B cell (primary cell): ENCODE measurements around the gene TNRC6A. TPM values are rescaled to one million over a fixed set of nuclear protein-coding genes. Genes with fewer than 3 reads are reported as not detected.

Source experiments
- ATAC-seq: fragments of 200-7000 bp; cut with Tn5 transposase; one replicate; pipeline ENCODE4 v1.10.0; 2021; ENCODE audit warnings: low read depth, mild to moderate bottlenecking, moderate number of reproducible peaks, moderate library complexity
- CTCF ChIA-PET: fragments of 350-600 bp; sonication (Branson Sonifier 250); formaldehyde crosslinking; loops from one replicate; lab custom pipeline; 2021; ENCODE audit warnings: antibody characterized with exemption, inconsistent platforms; lab: Charles Lee
- POLR2A ChIA-PET: fragments of 350-600 bp; sonication (Branson Sonifier 250); formaldehyde crosslinking; loops from one replicate; lab custom pipeline; 2021; ENCODE audit warnings: antibody characterized with exemption; lab: Charles Lee
- DNase-seq: peaks from one replicate; pipeline ENCODE4 v3.0.0; 2013
- H2AFZ ChIP-seq: 2 replicates; pipeline ENCODE4 v1.6.1; 2012; ENCODE audit warnings: mild to moderate bottlenecking, low read depth, low read length; ENCODE audit not compliant: insufficient read depth, poor library complexity, severe bottlenecking
- H3K27ac ChIP-seq, 2 donors: 1 replicate in 1 of 2; 2 replicates in 1 of 2; pipeline ENCODE4 v1.5.1; 2012 to 2013; ENCODE audit warnings: low read length in 2 of 2, mild to moderate bottlenecking in 2 of 2, moderate library complexity in 1 of 2
- H3K27me3 ChIP-seq, 4 experiments: fragments of 200-600 bp in 1 of 4; sonication (generic) in 1 of 4; replicated peaks in 1 of 4; 1 replicate in 2 of 4; 2 replicates in 2 of 4; pipeline versions ENCODE4 v1.6.1 to v1.7.0; 2013 to 2016; ENCODE audit warnings: low read length in 3 of 4, mild to moderate bottlenecking in 2 of 4, mixed read lengths in 1 of 4, moderate library complexity in 1 of 4; ENCODE audit not compliant: insufficient read depth in 4 of 4, control insufficient read depth in 3 of 4; ENCODE audit errors: control extremely low read depth in 1 of 4
- H3K36me3 ChIP-seq, 2 experiments: replicated peaks in 1 of 2; 1 replicate in 1 of 2; 2 replicates in 1 of 2; pipeline versions ENCODE4 v1.6.1 to v1.7.1; 2013; ENCODE audit warnings: low read length in 1 of 2; ENCODE audit not compliant: insufficient read depth in 2 of 2, control insufficient read depth in 1 of 2; ENCODE audit errors: control extremely low read depth in 1 of 2, extremely low read depth in 1 of 2
- H3K4me1 ChIP-seq, 2 donors: fragments of 200-600 bp in 1 of 2; sonication (generic) in 1 of 2; 1 replicate in 1 of 2; 2 replicates in 1 of 2; pipeline versions ENCODE4 v1.5.1 to v1.6.1; 2013 to 2017; ENCODE audit warnings: low read length in 2 of 2; ENCODE audit not compliant: control insufficient read depth in 2 of 2, insufficient read depth in 2 of 2
- H3K4me2 ChIP-seq: replicated peaks from 2 replicates; pipeline ENCODE3; 2012; ENCODE audit warnings: mild to moderate bottlenecking, low read depth, low read length; ENCODE audit not compliant: poor library complexity, severe bottlenecking
- H3K4me3 ChIP-seq, 5 experiments: fragments of 200-600 bp in 1 of 5; sonication (generic) in 1 of 5; 1 replicate in 3 of 5; 2 replicates in 2 of 5; pipeline versions ENCODE4 v1.5.1 to v1.7.0; 2011 to 2016; ENCODE audit warnings: low read length in 4 of 5, mild to moderate bottlenecking in 4 of 5, low read depth in 2 of 5, control low read depth in 1 of 5, moderate library complexity in 1 of 5; ENCODE audit not compliant: insufficient read depth in 1 of 5; ENCODE audit errors: control extremely low read depth in 1 of 5, extremely low read depth in 1 of 5
- H3K79me2 ChIP-seq: fragments of 200-600 bp; sonication (generic); one replicate; pipeline ENCODE4 v1.6.0; 2016; ENCODE audit warnings: low read length; ENCODE audit not compliant: control insufficient read depth, insufficient read depth
- H3K9ac ChIP-seq: fragments of 200-600 bp; sonication (generic); 2 replicates; pipeline ENCODE4 v1.6.1; 2017; ENCODE audit warnings: mild to moderate bottlenecking, low read length, moderate library complexity
- H3K9me3 ChIP-seq, 3 donors: one replicate each; pipeline versions ENCODE4 v1.6.1 to v1.7.1; 2013; ENCODE audit warnings: low read length in 2 of 3; ENCODE audit not compliant: control insufficient read depth in 2 of 3, insufficient read depth in 1 of 3; ENCODE audit errors: control extremely low read depth in 1 of 3
- H4K20me1 ChIP-seq: 2 replicates; pipeline ENCODE4 v1.6.0; 2012; ENCODE audit warnings: mild to moderate bottlenecking, low read length; ENCODE audit not compliant: insufficient read depth, control insufficient read depth, poor library complexity, severe bottlenecking
- H3K27ac Mint-ChIP-seq: one replicate; pipeline ENCODE4 v1.8.0; 2021; ENCODE audit warnings: mixed read lengths
- H3K27me3 Mint-ChIP-seq: one replicate; pipeline ENCODE4 v1.8.0; 2021; ENCODE audit warnings: mixed read lengths
- H3K4me1 Mint-ChIP-seq: one replicate; pipeline ENCODE4 v1.8.0; 2021; ENCODE audit warnings: mixed read lengths
- H3K4me3 Mint-ChIP-seq: one replicate; pipeline ENCODE4 v1.8.0; 2021; ENCODE audit warnings: mixed read lengths
- H3K9me3 Mint-ChIP-seq: one replicate; pipeline ENCODE4 v1.8.0; 2022; ENCODE audit warnings: mixed read lengths; ENCODE audit not compliant: insufficient read depth
- EZH2 ChIP-seq: IDR thresholded peaks from 2 replicates; pipeline ENCODE4 v1.6.1; 2012; ENCODE audit warnings: borderline replicate concordance, low read depth, mild to moderate bottlenecking, moderate library complexity, low read length; ENCODE audit not compliant: insufficient read depth, poor library complexity, severe bottlenecking
- WGBS: methylation state at CpG from one replicate; pipeline ENCODE4 v1.1.5; 2013; ENCODE audit warnings: missing lambda C conversion rate; ENCODE audit not compliant: insufficient coverage; 5-methylcytosine and 5-hydroxymethylcytosine counted together
- intact Hi-C: fragments of 100-400 bp; cut with micrococcal nuclease; formaldehyde crosslinking; loops from one replicate; pipeline ENCODE4 v1.10.0; 2022
- polyA plus RNA-seq: library from polyadenylated mRNA; depleted of rRNA; stranded (reverse); fragments of >200 nt; gene quantifications from 2 replicates; pipeline ENCODE4 v1.2.3, GENCODE V29; 2012
- total RNA-seq, 2 donors: library from RNA; stranded (reverse); fragments of 120-200 nt in 1 of 2; gene quantifications; 1 replicate in 1 of 2; 2 replicates in 1 of 2; pipeline versions ENCODE4 v1.2.3 to v1.2.4, GENCODE V29; 2013 to 2022
- TF ChIP-seq, protein P1 (sequence below): fragments of 200-600 bp; IDR thresholded peaks from one replicate; pipeline ENCODE4 v1.8.0; 2022; ENCODE audit warnings: antibody characterized with exemption, mild to moderate bottlenecking

The TNRC6A gene
- total and polyA plus RNA-seq, 2 donors (not counting 1 experiment from before 2014, with no cell fraction given), result 79.3 to 104 TPM

GRCh38 chr16:24728891-24729242 lies 584 bp upstream of the TNRC6A start:
- ATAC-seq, result no peak

More at GRCh38 chr16:24728891-24729242, 584 bp upstream of the TNRC6A start:
- peak overlapping the region; percentile 91 for H3K4me3 Mint-ChIP-seq
- no peaks in the 10 kb centered on the region for H3K9me3 Mint-ChIP-seq
- H3K4me1 Mint-ChIP-seq, result peaks cover 32% of the 10 kb centered on the region
- H3K27me3 ChIP-seq, result no peaks in the 10 kb centered on the region
- peaks cover 9% of the 10 kb centered on the region for H4K20me1 ChIP-seq
- TF ChIP-seq EZH2, result no peak
- TF ChIP-seq, protein P1, sequence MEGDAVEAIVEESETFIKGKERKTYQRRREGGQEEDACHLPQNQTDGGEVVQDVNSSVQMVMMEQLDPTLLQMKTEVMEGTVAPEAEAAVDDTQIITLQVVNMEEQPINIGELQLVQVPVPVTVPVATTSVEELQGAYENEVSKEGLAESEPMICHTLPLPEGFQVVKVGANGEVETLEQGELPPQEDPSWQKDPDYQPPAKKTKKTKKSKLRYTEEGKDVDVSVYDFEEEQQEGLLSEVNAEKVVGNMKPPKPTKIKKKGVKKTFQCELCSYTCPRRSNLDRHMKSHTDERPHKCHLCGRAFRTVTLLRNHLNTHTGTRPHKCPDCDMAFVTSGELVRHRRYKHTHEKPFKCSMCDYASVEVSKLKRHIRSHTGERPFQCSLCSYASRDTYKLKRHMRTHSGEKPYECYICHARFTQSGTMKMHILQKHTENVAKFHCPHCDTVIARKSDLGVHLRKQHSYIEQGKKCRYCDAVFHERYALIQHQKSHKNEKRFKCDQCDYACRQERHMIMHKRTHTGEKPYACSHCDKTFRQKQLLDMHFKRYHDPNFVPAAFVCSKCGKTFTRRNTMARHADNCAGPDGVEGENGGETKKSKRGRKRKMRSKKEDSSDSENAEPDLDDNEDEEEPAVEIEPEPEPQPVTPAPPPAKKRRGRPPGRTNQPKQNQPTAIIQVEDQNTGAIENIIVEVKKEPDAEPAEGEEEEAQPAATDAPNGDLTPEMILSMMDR, result no peak
- no peak for DNase-seq
- peak overlapping the region; percentile 97 for H3K9ac ChIP-seq
- peaks cover 0 to 16% of the 10 kb centered on the region in 2 experiments for H3K36me3 ChIP-seq
- peak overlapping the region; percentile 98 for H3K27ac ChIP-seq
- peak overlapping the region; percentile 94 for H3K27ac Mint-ChIP-seq
- intact Hi-C loops, result loop anchor here (1.0 kb wide), 1 partner anchor 190 kb away; the partner anchor contains the start of gene RBBP6
- H3K4me1 ChIP-seq, result peaks cover 12 to 16% of the 10 kb centered on the region in 2 donors
- H2AFZ ChIP-seq, result peak overlapping the region; percentile 90
- WGBS, result 4% methylated on average over 6 of the region's 8 CpGs
- H3K27me3 Mint-ChIP-seq, result no peaks in the 10 kb centered on the region
- H3K79me2 ChIP-seq, result peaks cover 53% of the 10 kb centered on the region
- ChIA-PET CTCF (interaction anchor here (0.7 to 1.1 kb wide), 2 partner anchors 187 to 476 kb away, joined by 3 to 7 read pairs; no protein-coding TSS in a partner anchor), POLR2A (interaction anchor here (0.6 to 0.8 kb wide), 2 partner anchors 11 to 59 kb away, joined by 3 to 7 read pairs; no protein-coding TSS in a partner anchor)
- H3K4me2 ChIP-seq, result peak overlapping the region; percentile 82
- peak overlapping the region; percentile 80 to 97 (median 81) for H3K4me3 ChIP-seq
- no peaks in the 10 kb centered on the region for H3K9me3 ChIP-seq
